Gastrocnemius medialis (tissue), 4 donors: ENCODE results near the gene LTBP1.

Experiments used
- CTCF ChIP-seq, 5 experiments: fragments of 450-650 bp in 3 of 5; fragments of 200-600 bp in 2 of 5; sonication (generic) in 2 of 5; IDR thresholded peaks in 4 of 5; conservative IDR thresholded peaks in 1 of 5; 1 replicate in 4 of 5; 2 replicates in 1 of 5; pipeline ENCODE4 v1.5.1; 2016 to 2019; ENCODE audit warnings: antibody characterized with exemption in 5 of 5, mild to moderate bottlenecking in 3 of 5, moderate library complexity in 3 of 5
- POLR2A ChIP-seq, 2 donors: fragments of 450-650 bp; IDR thresholded peaks; one replicate each; pipeline ENCODE4 v1.6.1; 2017; ENCODE audit warnings: antibody characterized with exemption in 2 of 2, mild to moderate bottlenecking in 2 of 2, moderate library complexity in 2 of 2

- TF ChIP-seq CTCF (IDR thresholded peaks at IDR 0.05 in 4 of 5, conservative IDR thresholded peaks at IDR 0.05 in 1 of 5), result no peak
- TF ChIP-seq POLR2A (IDR thresholded peaks at IDR 0.05), result no peak
Measured at GRCh38 chr2:32976409-32977063, 29.8 kb downstream of the LTBP1 start.
